PFSK-1 (cell line): ENCODE data around the gene PNMA8B.
A peak's percentile ranks its signal among the peaks of the same experiment; 100 is the strongest.

Experiments
- FOXP2 ChIP-seq: optimal IDR thresholded peaks from 2 replicates; pipeline ENCODE3; 2011; ENCODE audit warnings: borderline replicate concordance, control low read depth, inconsistent platforms; ENCODE audit not compliant: insufficient read depth; ENCODE audit errors: extremely low read length, extremely low read depth
- POLR2AphosphoS5 ChIP-seq: IDR thresholded peaks from 2 replicates; pipeline ENCODE4 v1.6.1; 2012; ENCODE audit warnings: low read depth, mild to moderate bottlenecking, control low read depth, low read length, moderate library complexity
- REST ChIP-seq, 2 experiments: IDR thresholded peaks; 2 replicates each; pipeline versions ENCODE4 v1.6.1 to v1.8.0; 2011 to 2012; ENCODE audit warnings: low read depth in 2 of 2, low read length in 2 of 2, control low read depth in 1 of 2, inconsistent platforms in 1 of 2, mild to moderate bottlenecking in 1 of 2, moderate library complexity in 1 of 2; ENCODE audit not compliant: insufficient read depth in 1 of 2
- SIN3A ChIP-seq: IDR thresholded peaks from 2 replicates; pipeline ENCODE4 v1.6.1; 2012; ENCODE audit warnings: mild to moderate bottlenecking, low read length, moderate library complexity, borderline replicate concordance; ENCODE audit not compliant: insufficient read depth
- TAF1 ChIP-seq: IDR thresholded peaks from 2 replicates; pipeline ENCODE4 v1.6.1; 2012; ENCODE audit warnings: low read length, control low read depth, borderline replicate concordance; ENCODE audit not compliant: insufficient read depth

Gene PNMA8B

GRCh38 chr19:46448601-46449000, 47.1 kb downstream of the PNMA8B start:
- no peak for TF ChIP-seq POLR2AphosphoS5
- no peak for TF ChIP-seq REST (IDR thresholded peaks at IDR 0.05; ENCODE audit: insufficient read depth in 1 of 2, low read depth in 2 of 2, low read length in 2 of 2)
- TF ChIP-seq TAF1 = no peak
- no peak for TF ChIP-seq SIN3A

GRCh38 chr19:46447824-46448223, 47.8 kb downstream of the PNMA8B start:
- TF ChIP-seq TAF1 = no peak
- TF ChIP-seq FOXP2 = no peak
- no peak for TF ChIP-seq POLR2AphosphoS5
- TF ChIP-seq SIN3A = no peak

- TF ChIP-seq FOXP2 (no peak), POLR2AphosphoS5 (no peak), TAF1 (no peak), REST (IDR thresholded peaks at IDR 0.05; ENCODE audit: insufficient read depth in 1 of 2, low read depth in 2 of 2, low read length in 2 of 2) (no peak), SIN3A (no peak)
Observed at GRCh38 chr19:46447006-46447405, 48.7 kb downstream of the PNMA8B start.

GRCh38 chr19:46446021-46446420, 49.6 kb downstream of the PNMA8B start:
- no peak for TF ChIP-seq REST (IDR thresholded peaks at IDR 0.05; ENCODE audit: insufficient read depth in 1 of 2, low read depth in 2 of 2, low read length in 2 of 2)
- TF ChIP-seq FOXP2 = no peak
- no peak for TF ChIP-seq SIN3A
- TF ChIP-seq POLR2AphosphoS5 = no peak
- TF ChIP-seq TAF1 = no peak

GRCh38 chr19:46442808-46443450, 52.7 kb downstream of the PNMA8B start:
- TF ChIP-seq REST (IDR thresholded peaks at IDR 0.05; ENCODE audit: insufficient read depth in 1 of 2, low read depth in 2 of 2, low read length in 2 of 2) (peak in 1 of 2 experiments; percentile 75; a peak in 1 of 4 replicates), SIN3A (no peak), TAF1 (no peak)
